Gastroesophageal sphincter (tissue), 4 donors: ENCODE measurements around the gene DOCK6. TPM values are rescaled to one million over a fixed set of nuclear protein-coding genes. Genes with fewer than 3 reads are reported as not detected.

ENCODE experiments used
- ATAC-seq: fragments of 150-250 bp; one replicate; pipeline ENCODE4 v1.9.1; 2016; ENCODE audit warnings: mild to moderate bottlenecking, moderate library complexity
- H3K27ac ChIP-seq, 4 donors: fragments of 200-600 bp; sonication (generic) in 3 of 4; 1 replicate in 3 of 4; 2 replicates in 1 of 4; pipeline ENCODE4 v1.5.1; 2016 to 2019
- H3K27me3 ChIP-seq: fragments of 200-600 bp; sonication (generic); one replicate; pipeline ENCODE4 v1.5.1; 2019
- H3K36me3 ChIP-seq, 2 donors: fragments of 200-600 bp; sonication (generic); one replicate each; pipeline ENCODE4 v1.5.1; 2019; ENCODE audit warnings: control low read depth in 1 of 2
- H3K4me1 ChIP-seq, 3 donors: fragments of 200-600 bp; sonication (generic); 1 replicate in 2 of 3; 2 replicates in 1 of 3; pipeline ENCODE4 v1.5.1; 2016 to 2019; ENCODE audit warnings: control low read depth in 2 of 3
- H3K4me3 ChIP-seq, 2 donors: fragments of 200-600 bp; sonication (generic); one replicate each; pipeline ENCODE4 v1.5.1; 2019; ENCODE audit warnings: mild to moderate bottlenecking in 1 of 2, moderate library complexity in 1 of 2
- H3K9me3 ChIP-seq, 3 donors: fragments of 200-600 bp; sonication (generic); one replicate each; pipeline ENCODE4 v1.5.1; 2017 to 2019; ENCODE audit warnings: control low read depth in 2 of 3
- EP300 ChIP-seq: sonication (generic); formaldehyde crosslinking; IDR thresholded peaks from one replicate; pipeline ENCODE4 v1.6.1; 2017; ENCODE audit warnings: antibody characterized with exemption, mild to moderate bottlenecking
- POLR2A ChIP-seq, 2 donors: fragments of 450-650 bp; IDR thresholded peaks; one replicate each; pipeline ENCODE4 v1.6.1; 2017; ENCODE audit warnings: antibody characterized with exemption in 2 of 2, mild to moderate bottlenecking in 2 of 2, moderate library complexity in 1 of 2
- POLR2AphosphoS5 ChIP-seq: sonication (generic); formaldehyde crosslinking; IDR thresholded peaks from one replicate; pipeline ENCODE4 v1.6.1; 2017; ENCODE audit warnings: antibody characterized with exemption
- WGBS, 2 donors: methylation state at CpG; one replicate each; pipeline ENCODE4 v1.1.5; 2018; ENCODE audit warnings: low coverage in 1 of 2; 5-methylcytosine and 5-hydroxymethylcytosine counted together
- total RNA-seq, 4 donors: library from RNA; depleted of rRNA; stranded (reverse); fragments of >200 nt; gene quantifications; one replicate each; pipeline ENCODE4 v1.1.0, GENCODE V29; 2016
- TF ChIP-seq, protein P1 (sequence below), 4 experiments: fragments of 200-600 bp in 2 of 4; fragments of 450-650 bp in 2 of 4; sonication (generic) in 1 of 4; IDR thresholded peaks; one replicate each; pipeline ENCODE4 v1.5.1; 2017 to 2019; ENCODE audit warnings: antibody characterized with exemption in 4 of 4, mild to moderate bottlenecking in 2 of 4, moderate library complexity in 2 of 4

DOCK6 gene
- total RNA-seq, 4 donors from 2014 or later = 18.5 to 43.1 (median 29.1) TPM

GRCh38 chr19:11252665-11253355 is 9.5 kb downstream of the DOCK6 start:
- Histone ChIP-seq H3K4me3 (no peak overlapping the region), H3K27ac (peak overlapping the region in 3 of 4 donors; percentile 61 to 70 (median 68)), H3K4me1 (peaks cover 0 to 47% (median 2%) of the 10 kb centered on the region in 3 donors), H3K9me3 (no peaks in the 10 kb centered on the region), H3K36me3 (peaks cover 0 to 57% of the 10 kb centered on the region in 2 donors), H3K27me3 (no peaks in the 10 kb centered on the region)
- peak; percentile 27 for ATAC-seq
- 69 to 76% methylated on average over 4 of the region's 19 CpGs for WGBS, 2 donors
- no peak for TF ChIP-seq POLR2AphosphoS5
- no peak for TF ChIP-seq EP300
- no peak for TF ChIP-seq POLR2A (IDR thresholded peaks at IDR 0.05)
- TF ChIP-seq, protein P1, sequence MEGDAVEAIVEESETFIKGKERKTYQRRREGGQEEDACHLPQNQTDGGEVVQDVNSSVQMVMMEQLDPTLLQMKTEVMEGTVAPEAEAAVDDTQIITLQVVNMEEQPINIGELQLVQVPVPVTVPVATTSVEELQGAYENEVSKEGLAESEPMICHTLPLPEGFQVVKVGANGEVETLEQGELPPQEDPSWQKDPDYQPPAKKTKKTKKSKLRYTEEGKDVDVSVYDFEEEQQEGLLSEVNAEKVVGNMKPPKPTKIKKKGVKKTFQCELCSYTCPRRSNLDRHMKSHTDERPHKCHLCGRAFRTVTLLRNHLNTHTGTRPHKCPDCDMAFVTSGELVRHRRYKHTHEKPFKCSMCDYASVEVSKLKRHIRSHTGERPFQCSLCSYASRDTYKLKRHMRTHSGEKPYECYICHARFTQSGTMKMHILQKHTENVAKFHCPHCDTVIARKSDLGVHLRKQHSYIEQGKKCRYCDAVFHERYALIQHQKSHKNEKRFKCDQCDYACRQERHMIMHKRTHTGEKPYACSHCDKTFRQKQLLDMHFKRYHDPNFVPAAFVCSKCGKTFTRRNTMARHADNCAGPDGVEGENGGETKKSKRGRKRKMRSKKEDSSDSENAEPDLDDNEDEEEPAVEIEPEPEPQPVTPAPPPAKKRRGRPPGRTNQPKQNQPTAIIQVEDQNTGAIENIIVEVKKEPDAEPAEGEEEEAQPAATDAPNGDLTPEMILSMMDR (IDR thresholded peaks at IDR 0.05) = no peak

GRCh38 chr19:11251650-11252314 is 10.5 kb downstream of the DOCK6 start:
- peak overlapping the region in 2 of 4 donors; percentile 61 to 70 for H3K27ac ChIP-seq
- no peaks in the 10 kb centered on the region for H3K27me3 ChIP-seq
- no peak for ATAC-seq
- peaks cover 0 to 67% of the 10 kb centered on the region in 2 donors for H3K36me3 ChIP-seq
- no peak for TF ChIP-seq EP300
- no peak for TF ChIP-seq POLR2AphosphoS5
- TF ChIP-seq, protein P1 (IDR thresholded peaks at IDR 0.05) = no peak
- TF ChIP-seq POLR2A (IDR thresholded peaks at IDR 0.05) = no peak
- H3K9me3 ChIP-seq = no peaks in the 10 kb centered on the region
- 71 to 100% methylated on average over 2 to 4 of the region's 11 CpGs for WGBS, 2 donors
- no peak overlapping the region for H3K4me3 ChIP-seq
- H3K4me1 ChIP-seq = peaks cover 0 to 56% (median 6%) of the 10 kb centered on the region in 3 donors

- H3K4me1 ChIP-seq = peaks cover 0 to 58% (median 6%) of the 10 kb centered on the region in 3 donors
- 94 to 100% methylated on average over 3 of the region's 4 CpGs for WGBS, 2 donors
- peaks cover 0 to 67% of the 10 kb centered on the region in 2 donors for H3K36me3 ChIP-seq
- H3K4me3 ChIP-seq = no peak overlapping the region
- ATAC-seq = no peak
- peak overlapping the region in 1 of 4 donors; percentile 70 for H3K27ac ChIP-seq
- no peaks in the 10 kb centered on the region for H3K27me3 ChIP-seq
- TF ChIP-seq POLR2A (IDR thresholded peaks at IDR 0.05) (no peak), POLR2AphosphoS5 (no peak), EP300 (no peak)
- TF ChIP-seq, protein P1 (IDR thresholded peaks at IDR 0.05) = no peak
- no peaks in the 10 kb centered on the region for H3K9me3 ChIP-seq
Measured at GRCh38 chr19:11251217-11251616, 11.1 kb downstream of the DOCK6 start.

DNA sequence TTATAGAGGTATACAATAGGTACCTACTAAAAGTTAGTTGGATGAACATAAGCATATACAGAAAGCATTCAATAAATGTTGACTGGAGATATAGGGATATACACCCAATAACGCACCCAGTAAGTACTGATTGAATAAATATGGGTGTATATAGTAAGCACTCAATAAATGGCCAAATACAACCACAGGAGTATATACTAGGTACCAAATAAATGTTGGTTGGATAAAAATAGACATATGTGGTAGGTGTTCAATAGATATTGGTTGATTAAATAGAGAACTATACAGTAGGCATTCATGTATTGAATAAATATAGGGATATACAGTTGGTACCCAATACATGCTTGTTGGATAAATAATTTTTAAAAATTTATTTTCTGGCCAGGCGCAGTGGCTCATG is 13.5 kb downstream of the DOCK6 start:
- Histone ChIP-seq H3K4me3 (no peak overlapping the region), H3K36me3 (peaks cover 0 to 67% of the 10 kb centered on the region in 2 donors), H3K27me3 (no peaks in the 10 kb centered on the region), H3K4me1 (peaks cover 0 to 47% (median 6%) of the 10 kb centered on the region in 3 donors), H3K27ac (no peak overlapping the region), H3K9me3 (no peaks in the 10 kb centered on the region)
- TF ChIP-seq POLR2A (IDR thresholded peaks at IDR 0.05) (no peak), POLR2AphosphoS5 (no peak), EP300 (no peak)
- TF ChIP-seq, protein P1 (IDR thresholded peaks at IDR 0.05) = no peak
- 90 to 93% methylated on average over 2 of the region's 2 CpGs for WGBS, 2 donors
- no peak for ATAC-seq
